Activated CD4-positive, alpha-beta T cell treated with anti-CD3 and anti-CD28 coated beads, Interleukin-2, amount 10 ng/mL, durations not matched to agents 7 days and 5 days (primary cell): ENCODE measurements around the gene PXDC1. TPM values are rescaled to one million over a fixed set of nuclear protein-coding genes. Genes with fewer than 3 reads are reported as not detected.
"Not testable (repeated sequence)": the region's sequence is repeated elsewhere in the genome, so short reads cannot be mapped to it uniquely, and the experiment has no call there.

Experiments
- CTCF ChIA-PET: fragments of 350-600 bp; sonication (Branson Sonifier 250); formaldehyde crosslinking; loops from one replicate; lab custom pipeline; 2021; ENCODE audit warnings: antibody characterized with exemption; lab: Charles Lee
- POLR2A ChIA-PET: fragments of 350-600 bp; sonication (Branson Sonifier 250); formaldehyde crosslinking; loops from one replicate; lab custom pipeline; 2021; ENCODE audit warnings: antibody characterized with exemption; lab: Charles Lee
- DNase-seq: peaks from one replicate; pipeline ENCODE4 v3.0.0-alpha.2; 2020
- H3K27ac Mint-ChIP-seq: one replicate; pipeline ENCODE4 v1.8.0; 2021; ENCODE audit warnings: mild to moderate bottlenecking, moderate library complexity, mixed read lengths
- H3K27me3 Mint-ChIP-seq: one replicate; pipeline ENCODE4 v1.8.0; 2021; ENCODE audit warnings: mixed read lengths
- H3K36me3 Mint-ChIP-seq: one replicate; pipeline ENCODE4 v1.8.0; 2021; ENCODE audit warnings: low read depth, mixed read lengths
- H3K4me1 Mint-ChIP-seq: one replicate; pipeline ENCODE4 v1.8.0; 2021; ENCODE audit warnings: mixed read lengths
- H3K4me3 Mint-ChIP-seq: one replicate; pipeline ENCODE4 v1.8.0; 2021; ENCODE audit warnings: mild to moderate bottlenecking, moderate library complexity, mixed read lengths
- H3K9me3 Mint-ChIP-seq: one replicate; pipeline ENCODE4 v1.8.0; 2021; ENCODE audit warnings: mixed read lengths
- total RNA-seq, 2 experiments: library from RNA; stranded (reverse); gene quantifications; one replicate each; pipeline ENCODE4 v1.2.3, GENCODE V29; 2021

PXDC1 gene
- total RNA-seq, 2 experiments from 2014 or later, result 0.21 TPM; not detected in 1

DNA sequence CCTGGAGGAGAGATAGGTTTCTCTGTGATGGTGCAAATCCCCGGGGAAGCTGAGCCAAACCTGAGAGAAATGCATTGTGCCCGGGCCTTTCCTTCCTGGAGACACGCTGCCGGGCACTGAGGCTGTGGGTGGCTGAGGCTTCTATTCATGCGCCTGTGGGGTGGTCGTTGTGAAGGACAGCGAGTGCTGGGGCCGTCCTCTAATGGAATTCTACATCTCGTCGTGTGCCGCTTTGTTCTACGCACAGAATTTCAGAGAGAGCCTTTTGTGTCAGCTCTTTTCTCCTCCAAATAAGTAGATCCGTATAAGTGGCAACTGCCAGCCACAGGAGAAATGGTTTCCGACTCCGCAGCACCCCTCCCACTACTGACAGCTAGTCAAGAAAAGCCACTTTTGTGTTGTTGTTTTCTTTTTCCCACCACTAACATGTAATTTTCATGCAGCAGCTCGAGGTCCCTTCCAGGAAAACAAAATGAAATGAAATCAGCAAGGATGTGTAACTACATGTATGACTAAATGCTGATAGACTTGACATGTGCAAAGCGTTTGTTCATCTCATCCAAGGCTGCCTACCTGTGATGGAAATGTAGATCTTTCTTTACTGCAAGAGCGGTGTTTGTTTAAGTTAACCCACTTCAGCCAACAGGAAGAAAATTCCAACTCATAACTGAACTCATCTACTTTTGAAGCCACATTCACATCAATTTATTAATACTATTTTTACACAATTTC lies 26.4 kb upstream of the PXDC1 start:
- H3K4me3 Mint-ChIP-seq, result no peak overlapping the region
- POLR2A ChIA-PET, result no interaction called here

DNA sequence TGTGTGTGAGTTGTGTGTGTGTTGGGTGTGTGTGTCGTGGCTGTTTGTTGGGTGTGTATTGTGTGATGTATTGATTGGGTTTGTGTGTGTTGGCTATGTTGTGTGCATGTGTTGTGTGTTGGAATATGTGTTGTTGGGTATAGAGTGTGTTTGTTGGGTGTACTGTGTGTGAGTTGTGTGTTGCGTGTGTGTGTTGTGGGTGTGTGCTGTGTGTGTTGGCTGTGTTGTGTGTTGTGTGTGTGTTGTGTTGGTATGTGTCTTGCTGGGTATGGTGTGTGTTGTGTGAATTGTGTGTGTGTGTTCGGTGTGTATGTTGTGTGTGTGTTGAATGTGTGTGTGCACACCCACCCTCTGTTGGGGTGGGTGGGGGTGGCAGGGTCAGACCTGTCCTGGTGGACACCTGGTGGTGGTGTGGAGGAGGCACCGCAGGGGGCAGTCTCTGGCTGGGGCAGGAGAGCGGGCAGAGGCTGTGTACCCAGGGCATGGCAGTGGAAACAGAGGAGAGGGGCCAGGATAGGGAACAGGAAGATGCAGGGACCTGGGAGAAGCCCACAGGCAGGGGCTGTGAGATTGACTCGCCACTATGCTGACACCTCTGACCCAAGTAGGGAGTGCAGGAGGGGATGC lies 25.5 kb upstream of the PXDC1 start:
- H3K4me3 Mint-ChIP-seq, result no peak overlapping the region
- H3K4me1 Mint-ChIP-seq, result no peaks in the 10 kb centered on the region
- no peaks in the 10 kb centered on the region for H3K27me3 Mint-ChIP-seq
- no peak overlapping the region for H3K27ac Mint-ChIP-seq
- POLR2A ChIA-PET, result no interaction called here
- no peak for DNase-seq
- CTCF ChIA-PET, result no interaction called here
- H3K36me3 Mint-ChIP-seq, result no peaks in the 10 kb centered on the region
- H3K9me3 Mint-ChIP-seq, result no peaks in the 10 kb centered on the region

More for the DNA sequence above, 26.4 kb upstream of the PXDC1 start:
- DNase-seq, result no peak
- Mint-ChIP-seq H3K27ac (no peak overlapping the region), H3K4me1 (no peaks in the 10 kb centered on the region), H3K36me3 (no peaks in the 10 kb centered on the region), H3K9me3 (no peaks in the 10 kb centered on the region), H3K27me3 (no peaks in the 10 kb centered on the region)
- CTCF ChIA-PET, result no interaction called here

DNA sequence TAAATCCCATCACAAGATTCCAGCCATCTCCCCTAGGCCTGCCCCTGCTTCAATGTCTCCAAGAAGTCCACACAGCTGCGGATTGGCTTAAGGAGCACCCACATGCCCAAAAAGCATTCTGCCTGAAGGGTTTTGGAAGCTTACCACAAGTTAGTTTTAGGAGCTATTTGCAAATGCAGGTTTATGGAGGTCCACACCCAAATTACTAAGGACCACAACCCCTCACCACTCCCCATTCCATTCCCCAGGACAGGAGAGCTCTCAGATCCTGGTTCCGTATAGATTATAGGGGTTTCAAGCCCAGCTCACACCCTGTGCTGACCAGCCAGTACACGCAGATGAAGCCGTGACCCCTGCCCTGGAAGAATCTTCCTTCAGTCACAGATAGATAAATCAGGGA lies 24.3 kb upstream of the PXDC1 start:
- peaks cover 4% of the 10 kb centered on the region for H3K27me3 Mint-ChIP-seq
- no peak overlapping the region for H3K27ac Mint-ChIP-seq
- H3K4me3 Mint-ChIP-seq, result no peak overlapping the region
- ChIA-PET POLR2A (no interaction called here), CTCF (interaction anchor here (1.0 kb wide), 1 partner anchor 13 kb away, joined by 4 read pairs; no protein-coding TSS in a partner anchor)
- DNase-seq, result no peak
- no peaks in the 10 kb centered on the region for H3K4me1 Mint-ChIP-seq
- no peaks in the 10 kb centered on the region for H3K9me3 Mint-ChIP-seq
- H3K36me3 Mint-ChIP-seq, result no peaks in the 10 kb centered on the region

DNA sequence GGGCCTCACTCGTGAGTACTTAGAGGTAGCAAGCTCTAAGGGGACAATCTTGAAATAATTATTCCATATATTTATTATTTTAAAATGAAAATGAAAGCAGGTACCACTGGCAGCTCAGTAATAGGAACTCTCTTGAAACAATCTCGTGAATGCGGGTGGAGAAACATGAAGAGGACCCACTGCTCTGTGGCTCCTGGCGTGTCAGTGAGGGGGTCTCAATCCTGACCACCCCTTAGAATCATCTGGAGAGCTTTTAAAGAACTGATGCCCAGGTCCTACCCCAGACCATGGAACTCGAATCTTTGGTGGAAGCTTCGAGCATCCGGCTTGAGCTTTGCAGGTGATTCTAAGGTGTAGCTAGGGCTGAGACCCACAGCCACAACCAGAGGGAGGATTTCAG lies 23.9 kb upstream of the PXDC1 start:
- Mint-ChIP-seq H3K27ac (no peak overlapping the region), H3K36me3 (no peaks in the 10 kb centered on the region), H3K4me3 (no peak overlapping the region), H3K27me3 (peaks cover 6% of the 10 kb centered on the region), H3K4me1 (no peaks in the 10 kb centered on the region), H3K9me3 (no peaks in the 10 kb centered on the region)
- DNase-seq, result no peak
- ChIA-PET CTCF (interaction anchor here (1.0 kb wide), 1 partner anchor 14 kb away, joined by 4 read pairs; no protein-coding TSS in a partner anchor), POLR2A (no interaction called here)

DNA sequence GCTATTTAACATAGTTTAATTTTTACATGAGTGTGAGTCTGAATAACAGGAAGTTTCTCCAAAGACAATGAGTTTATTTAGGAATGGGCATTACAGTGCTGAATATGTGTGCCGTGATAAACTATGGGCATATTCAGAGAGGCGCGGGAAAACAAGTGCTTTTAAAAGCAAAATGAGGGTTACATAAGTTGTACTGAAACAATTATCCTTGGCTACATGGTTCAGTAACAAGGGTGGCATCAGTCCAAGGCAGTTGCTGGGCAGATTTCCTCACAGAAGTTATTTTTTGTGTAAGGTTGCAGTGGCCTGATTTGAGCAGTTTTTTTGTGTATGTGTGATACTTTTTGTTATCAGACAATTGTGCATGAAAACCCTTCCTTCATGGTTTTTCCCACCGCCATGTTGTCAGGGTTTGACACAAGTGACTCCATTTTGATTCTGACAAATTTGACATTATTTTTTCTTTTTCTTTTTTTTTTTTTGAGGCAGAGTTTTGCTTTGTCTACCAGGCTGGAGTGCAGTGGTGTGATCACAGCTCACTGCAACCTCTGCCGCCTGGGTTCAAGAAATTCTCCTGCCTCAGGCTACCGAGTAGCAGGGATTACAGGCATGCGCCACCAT lies 22.3 kb upstream of the PXDC1 start:
- Mint-ChIP-seq H3K27ac (no peak overlapping the region), H3K27me3 (peaks cover 10% of the 10 kb centered on the region), H3K4me1 (no peaks in the 10 kb centered on the region), H3K4me3 (no peak overlapping the region), H3K36me3 (no peaks in the 10 kb centered on the region), H3K9me3 (no peaks in the 10 kb centered on the region)
- ChIA-PET CTCF (interaction anchor here (1.0 kb wide), 2 partner anchors 18 to 143 kb away, joined by 3 read pairs; no protein-coding TSS in a partner anchor), POLR2A (no interaction called here)
- DNase-seq, result no peak

DNA sequence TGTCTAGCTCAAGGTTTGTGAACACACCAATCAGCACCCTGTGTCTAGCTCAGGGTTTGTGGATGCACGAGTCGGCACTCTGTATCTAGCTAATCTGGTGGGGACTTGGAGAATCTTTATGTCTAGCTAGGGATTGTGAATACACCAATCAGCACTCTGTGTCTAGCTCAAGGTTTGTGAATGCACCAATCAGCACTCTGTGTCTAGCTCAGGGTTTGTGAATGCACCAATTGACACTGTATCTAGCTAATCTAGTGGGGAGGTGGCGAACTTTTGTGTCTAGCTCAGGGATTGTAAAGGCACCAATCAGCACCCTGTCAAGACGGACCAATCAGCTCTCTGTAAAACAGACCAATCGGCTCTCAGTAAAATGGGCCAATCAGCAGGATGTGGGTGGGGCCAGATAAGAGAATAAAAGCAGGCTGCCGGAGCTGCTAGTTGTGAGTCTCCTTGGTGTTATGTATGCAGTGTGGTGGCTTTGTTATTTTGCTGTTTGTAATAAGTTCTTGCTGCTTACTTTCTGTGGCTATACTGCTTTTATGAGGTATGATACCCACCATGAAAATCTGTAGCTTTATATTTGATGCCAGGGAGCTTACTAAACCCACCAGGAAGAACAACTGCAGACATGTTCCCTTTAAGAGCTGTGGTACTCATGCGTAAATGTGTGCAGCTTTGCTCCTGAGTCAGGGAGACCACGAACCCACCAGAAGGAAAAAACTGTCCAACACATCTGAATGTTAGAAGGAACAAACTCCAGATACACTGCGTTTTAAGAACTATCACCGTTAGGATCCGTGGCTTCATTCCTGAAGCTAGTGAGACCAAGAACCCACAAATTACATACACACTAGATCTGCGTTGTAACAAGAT lies 20.9 kb upstream of the PXDC1 start:
- H3K4me1 Mint-ChIP-seq, DNase-seq, H3K27ac Mint-ChIP-seq, H3K36me3 Mint-ChIP-seq, H3K9me3 Mint-ChIP-seq, POLR2A ChIA-PET, H3K4me3 Mint-ChIP-seq: not testable (repeated sequence)
- CTCF ChIA-PET, result interaction anchor here (0.5 to 3.2 kb wide), 4 partner anchors 16 to 1741 kb away, joined by 3 to 9 read pairs (median 4); partner anchors contain the start of gene FAM50B
- H3K27me3 Mint-ChIP-seq, result peaks cover 10% of the 10 kb centered on the region

DNA sequence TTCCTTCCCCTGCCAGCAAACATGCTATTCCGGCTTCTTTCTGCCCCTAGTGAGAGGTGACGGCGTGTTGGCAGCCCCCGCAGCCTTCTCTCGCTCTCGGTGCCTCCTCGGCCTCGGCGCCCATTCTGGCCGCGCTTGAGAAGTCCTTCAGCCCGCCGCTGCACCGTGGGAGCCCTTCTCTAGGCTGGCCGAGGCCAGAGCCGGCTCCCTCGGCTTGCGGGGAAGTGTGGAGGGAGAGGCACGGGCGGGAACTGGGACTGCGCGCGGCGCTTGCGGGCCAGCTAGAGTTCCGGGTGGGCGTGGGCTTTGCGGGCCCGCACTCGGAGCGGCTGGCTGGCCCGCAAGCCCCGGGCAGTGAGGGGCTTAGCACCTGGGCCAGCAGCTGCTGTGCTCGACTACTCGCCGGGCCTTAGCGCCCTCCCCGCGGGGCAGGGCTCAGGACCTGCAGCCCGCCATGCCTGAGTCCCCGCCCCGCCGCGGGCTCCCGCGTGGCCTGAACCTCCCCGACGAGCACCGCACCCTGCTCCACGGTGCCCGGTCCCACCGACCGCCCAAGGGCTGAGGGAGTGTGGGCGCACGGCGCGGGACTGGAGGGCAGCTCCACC lies 20.0 kb upstream of the PXDC1 start:
- no peaks in the 10 kb centered on the region for H3K4me1 Mint-ChIP-seq
- no peak for DNase-seq
- ChIA-PET CTCF (interaction anchor here (0.7 to 3.2 kb wide), 2 partner anchors 76 to 77 kb away, joined by 4 to 9 read pairs; partner anchors contain the start of gene FAM50B), POLR2A (no interaction called here)
- no peaks in the 10 kb centered on the region for H3K36me3 Mint-ChIP-seq
- peaks cover 10% of the 10 kb centered on the region for H3K27me3 Mint-ChIP-seq
- no peak overlapping the region for H3K27ac Mint-ChIP-seq
- no peak overlapping the region for H3K4me3 Mint-ChIP-seq
- H3K9me3 Mint-ChIP-seq, result no peaks in the 10 kb centered on the region

DNA sequence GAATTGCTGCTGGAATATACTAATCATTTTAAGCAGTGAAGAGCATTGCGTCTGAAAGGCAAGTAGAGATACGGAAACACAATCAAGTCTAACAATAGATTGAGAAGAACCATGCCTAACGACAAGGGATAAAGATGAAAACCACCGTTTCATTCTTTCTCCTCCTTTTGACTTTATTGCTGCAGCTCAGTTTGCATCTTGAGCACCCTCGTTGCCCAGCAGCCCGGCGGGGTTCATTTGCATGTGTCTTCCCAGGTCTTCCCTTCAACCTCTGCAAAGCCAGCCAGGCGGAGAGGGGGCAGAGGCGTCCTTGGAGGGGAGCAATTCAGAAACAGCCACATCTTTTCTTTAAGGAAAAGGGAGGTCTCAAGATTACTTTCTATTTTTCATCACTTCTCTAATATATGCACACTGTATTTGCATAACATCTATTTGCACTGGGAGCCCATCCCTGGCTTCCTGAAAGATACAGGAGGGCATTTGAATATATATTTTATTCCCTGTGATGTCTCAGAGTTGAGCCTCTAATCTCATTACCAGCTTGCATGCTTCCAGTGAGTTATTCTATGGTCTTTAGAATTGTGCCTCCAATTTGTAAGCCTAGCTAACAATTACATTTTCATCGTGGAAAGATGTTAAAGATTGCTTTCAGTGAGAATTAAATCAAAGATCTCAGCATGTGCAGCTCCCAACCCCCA lies 18.7 kb upstream of the PXDC1 start:
- Mint-ChIP-seq H3K4me1 (no peaks in the 10 kb centered on the region), H3K4me3 (no peak overlapping the region), H3K36me3 (no peaks in the 10 kb centered on the region), H3K27ac (no peak overlapping the region), H3K9me3 (no peaks in the 10 kb centered on the region), H3K27me3 (peaks cover 14% of the 10 kb centered on the region)
- no peak for DNase-seq
- CTCF ChIA-PET, result interaction anchor here (3.2 kb wide), 1 partner anchor 79 kb away, joined by 9 read pairs; the partner anchor contains the start of gene FAM50B
- POLR2A ChIA-PET, result no interaction called here

DNA sequence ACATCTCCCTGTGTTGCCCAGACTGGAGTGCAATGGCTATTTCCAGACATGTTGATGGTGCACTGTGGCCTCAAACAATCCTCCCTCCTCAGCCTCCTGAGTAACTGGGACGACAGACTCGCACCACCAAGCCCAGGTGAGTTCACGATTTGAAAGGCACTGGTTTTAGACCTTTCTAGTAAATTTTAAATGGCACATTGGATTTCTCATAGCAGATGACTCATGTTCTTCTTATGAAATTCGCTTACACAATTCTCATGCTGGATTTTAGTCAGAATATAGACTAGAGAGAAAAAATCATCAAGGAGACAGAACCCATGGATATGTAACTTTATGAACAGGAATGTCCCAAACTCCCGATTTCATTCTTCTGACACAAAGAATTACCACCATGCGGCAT lies 18.1 kb upstream of the PXDC1 start:
- peaks cover 17% of the 10 kb centered on the region for H3K27me3 Mint-ChIP-seq

DNA sequence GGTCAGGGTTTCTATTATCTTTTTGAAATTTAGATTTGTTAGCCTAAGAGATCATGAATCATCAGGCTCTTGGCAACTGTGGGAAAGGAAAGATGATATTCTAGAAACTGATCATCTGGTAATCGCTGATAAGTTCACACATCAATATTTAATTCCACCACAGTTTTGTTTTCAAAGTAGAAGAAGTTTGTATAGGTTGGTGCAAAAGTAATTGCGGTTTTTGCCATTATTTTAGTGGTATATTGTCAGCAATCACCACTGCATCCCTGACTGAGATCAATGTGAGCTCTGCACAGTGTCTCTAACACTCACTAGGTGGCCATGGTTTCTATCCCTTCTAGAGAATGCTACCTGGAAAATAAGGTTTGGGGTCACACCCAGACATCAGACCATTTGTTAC lies 17.0 kb upstream of the PXDC1 start:
- peaks cover 21% of the 10 kb centered on the region for H3K27me3 Mint-ChIP-seq

More for the DNA sequence above, 18.1 kb upstream of the PXDC1 start:
- Mint-ChIP-seq H3K36me3 (no peaks in the 10 kb centered on the region), H3K4me1 (no peaks in the 10 kb centered on the region), H3K9me3 (no peaks in the 10 kb centered on the region), H3K27ac (no peak overlapping the region), H3K4me3 (no peak overlapping the region)
- CTCF ChIA-PET, result no interaction called here
- DNase-seq, result no peak
- POLR2A ChIA-PET, result no interaction called here

DNA sequence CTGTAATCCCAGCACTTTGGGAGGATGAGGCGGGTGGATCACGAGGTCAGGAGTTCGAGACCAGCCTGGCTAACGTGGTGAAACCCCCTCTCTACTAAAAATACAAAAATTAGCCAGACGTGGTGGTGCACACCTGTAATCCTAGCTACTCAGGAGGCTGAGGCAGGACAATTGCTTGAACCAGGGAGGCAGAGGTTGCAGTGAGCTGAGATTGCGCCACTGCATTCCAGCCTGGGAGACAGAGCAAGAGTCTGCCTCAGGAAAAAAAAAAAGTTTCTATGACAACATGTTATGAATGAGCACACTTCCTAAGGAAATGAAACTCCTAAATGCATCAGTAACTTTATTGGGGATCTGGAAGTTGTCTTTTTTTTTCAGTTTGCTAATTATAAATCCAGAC lies 16.0 kb upstream of the PXDC1 start:
- POLR2A ChIA-PET, H3K4me3 Mint-ChIP-seq, H3K9me3 Mint-ChIP-seq, H3K4me1 Mint-ChIP-seq, DNase-seq, H3K27ac Mint-ChIP-seq, H3K36me3 Mint-ChIP-seq, CTCF ChIA-PET: not testable (repeated sequence)
- H3K27me3 Mint-ChIP-seq, result peaks cover 21% of the 10 kb centered on the region

More for the DNA sequence above, 17.0 kb upstream of the PXDC1 start:
- H3K4me3 Mint-ChIP-seq, result no peak overlapping the region
- no peaks in the 10 kb centered on the region for H3K9me3 Mint-ChIP-seq
- no peak overlapping the region for H3K27ac Mint-ChIP-seq
- H3K4me1 Mint-ChIP-seq, result no peaks in the 10 kb centered on the region
- ChIA-PET CTCF (no interaction called here), POLR2A (no interaction called here)
- DNase-seq, result no peak
- no peaks in the 10 kb centered on the region for H3K36me3 Mint-ChIP-seq

DNA sequence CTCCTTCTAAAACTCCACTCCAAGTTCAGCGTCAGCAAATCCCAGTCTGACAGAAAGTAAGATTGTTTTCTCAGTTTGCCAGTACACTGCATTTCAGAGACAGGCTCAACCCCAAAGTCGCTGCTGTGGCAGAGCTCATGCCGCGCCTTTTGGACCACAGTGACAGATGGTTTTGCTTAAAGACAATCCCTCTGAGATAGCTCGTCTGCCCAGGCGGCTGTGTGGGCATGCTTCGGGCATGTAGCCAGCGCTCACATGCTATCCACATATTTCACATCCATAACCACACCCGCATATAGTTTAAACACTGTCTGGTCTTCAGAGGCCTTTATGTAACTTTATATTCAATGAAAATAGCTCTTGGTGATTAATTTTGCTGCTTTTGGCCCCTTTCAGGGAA lies 14.7 kb upstream of the PXDC1 start:
- Mint-ChIP-seq H3K27ac (no peak overlapping the region), H3K9me3 (no peaks in the 10 kb centered on the region), H3K36me3 (no peaks in the 10 kb centered on the region), H3K4me3 (no peak overlapping the region), H3K4me1 (no peaks in the 10 kb centered on the region), H3K27me3 (peaks cover 20% of the 10 kb centered on the region)
- CTCF ChIA-PET, result no interaction called here
- no peak for DNase-seq
- POLR2A ChIA-PET, result no interaction called here
